ENCODE measurements around the gene TRIM44. TPM values are rescaled to one million over a fixed set of nuclear protein-coding genes. Genes with fewer than 3 reads are reported as not detected.
"Not testable (repeated sequence)": the region's sequence is repeated elsewhere in the genome, so short reads cannot be mapped to it uniquely, and the experiment has no call there.

TRIM44 gene
- total RNA-seq, 1 donor from 2014 or later, result 62.8 TPM

GRCh38 chr11:35825386-35825785 is 162.8 kb downstream of the TRIM44 start:
- Histone ChIP-seq H3K27me3 (ENCODE audit: low read depth) (no peaks in the 10 kb centered on the region), H3K36me3 (no peaks in the 10 kb centered on the region), H3K4me3 (no peak overlapping the region), H3K9me3 (no peaks in the 10 kb centered on the region), H3K27ac (no peak overlapping the region), H3K4me1 (peaks cover 22% of the 10 kb centered on the region)
- intact Hi-C loops (cut with DNase I), result no loop called here
- ATAC-seq, result no peak
- DNase-seq, result no peak
- no peak for TF ChIP-seq CTCF (IDR thresholded peaks at IDR 0.05)

- H3K27me3 ChIP-seq (ENCODE audit: low read depth), result no peaks in the 10 kb centered on the region
- DNase-seq, result no peak
- intact Hi-C loops (cut with DNase I), result no loop called here
- H3K9me3 ChIP-seq, result no peaks in the 10 kb centered on the region
- ATAC-seq, result no peak
- H3K4me3 ChIP-seq, result no peak overlapping the region
- H3K27ac ChIP-seq, result no peak overlapping the region
- peaks cover 22% of the 10 kb centered on the region for H3K4me1 ChIP-seq
- no peak for TF ChIP-seq CTCF (IDR thresholded peaks at IDR 0.05)
- H3K36me3 ChIP-seq, result no peaks in the 10 kb centered on the region
Measured at GRCh38 chr11:35826006-35826405, 163.4 kb downstream of the TRIM44 start.

- Histone ChIP-seq H3K9me3 (no peaks in the 10 kb centered on the region), H3K27me3 (ENCODE audit: low read depth) (no peaks in the 10 kb centered on the region), H3K36me3 (no peaks in the 10 kb centered on the region), H3K27ac (no peak overlapping the region), H3K4me1 (peaks cover 17% of the 10 kb centered on the region), H3K4me3 (no peak overlapping the region)
- intact Hi-C loops (cut with DNase I), result no loop called here
- ATAC-seq (no peak), DNase-seq (no peak)
- TF ChIP-seq CTCF (IDR thresholded peaks at IDR 0.05), result no peak
Measured at GRCh38 chr11:35826949-35827348, 164.4 kb downstream of the TRIM44 start.

- H3K4me1 ChIP-seq, result no peaks in the 10 kb centered on the region
- no peaks in the 10 kb centered on the region for H3K9me3 ChIP-seq
- intact Hi-C loops (cut with DNase I), result no loop called here
- no peak overlapping the region for H3K4me3 ChIP-seq
- no peak for DNase-seq
- H3K27ac ChIP-seq, result no peak overlapping the region
- no peak for ATAC-seq
- H3K27me3 ChIP-seq (ENCODE audit: low read depth), result no peaks in the 10 kb centered on the region
- TF ChIP-seq CTCF (IDR thresholded peaks at IDR 0.05), result no peak
- no peaks in the 10 kb centered on the region for H3K36me3 ChIP-seq
Measured at GRCh38 chr11:35836205-35836604, 173.6 kb downstream of the TRIM44 start.

GRCh38 chr11:35838071-35838470 is 175.5 kb downstream of the TRIM44 start:
- intact Hi-C loops (cut with DNase I), result no loop called here
- Histone ChIP-seq H3K4me1 (no peaks in the 10 kb centered on the region), H3K27me3 (ENCODE audit: low read depth) (no peaks in the 10 kb centered on the region), H3K27ac (no peak overlapping the region), H3K4me3 (no peak overlapping the region), H3K36me3 (no peaks in the 10 kb centered on the region), H3K9me3 (no peaks in the 10 kb centered on the region)
- no peak for DNase-seq
- no peak for ATAC-seq
- TF ChIP-seq CTCF (IDR thresholded peaks at IDR 0.05), result no peak

GRCh38 chr11:35838697-35839367 is 176.3 kb downstream of the TRIM44 start:
- H3K36me3 ChIP-seq; H3K4me3 ChIP-seq; H3K4me1 ChIP-seq; ATAC-seq; H3K27ac ChIP-seq; H3K27me3 ChIP-seq (ENCODE audit: low read depth); intact Hi-C loops (cut with DNase I); H3K9me3 ChIP-seq; DNase-seq: not testable (repeated sequence)
